IPS-20b (cell line): Measurements from ENCODE around the gene BEX2.
"Not testable (repeated sequence)": the region's sequence is repeated elsewhere in the genome, so short reads cannot be mapped to it uniquely, and the experiment has no call there.

Experiments
- H3K27ac ChIP-seq: one replicate; pipeline ENCODE4 v1.5.1; 2013; ENCODE audit warnings: low read length
- H3K27me3 ChIP-seq: 2 replicates; pipeline ENCODE4 v1.6.1; 2013; ENCODE audit warnings: mild to moderate bottlenecking, low read length, inconsistent platforms; ENCODE audit not compliant: insufficient read depth
- H3K36me3 ChIP-seq: 2 replicates; pipeline ENCODE4 v1.6.1; 2013; ENCODE audit warnings: low read depth, mild to moderate bottlenecking, inconsistent platforms, low read length, moderate library complexity; ENCODE audit not compliant: insufficient read depth
- H3K4me1 ChIP-seq: 2 replicates; pipeline ENCODE4 v1.6.1; 2013; ENCODE audit warnings: mild to moderate bottlenecking, control low read depth, inconsistent platforms, low read length, moderate library complexity; ENCODE audit not compliant: insufficient read depth
- H3K4me3 ChIP-seq: 2 replicates; pipeline ENCODE4 v1.5.1; 2013; ENCODE audit warnings: mild to moderate bottlenecking, low read length, inconsistent platforms
- H3K9ac ChIP-seq: 2 replicates; pipeline ENCODE4 v1.6.1; 2013; ENCODE audit warnings: low read depth, mild to moderate bottlenecking, inconsistent platforms, low read length, moderate library complexity
- H3K9me3 ChIP-seq: 2 replicates; pipeline ENCODE4 v1.6.1; 2013; ENCODE audit warnings: mild to moderate bottlenecking, low read depth, low read length, inconsistent platforms; ENCODE audit not compliant: insufficient read depth

Gene BEX2

GRCh38 chrX:103310555-103311398 is at the start of gene BEX2:
TSS of gene BEX2 (minus strand) at chrX:103310990. CDS start at chrX:103309976, 1,014 bp downstream.
- H3K4me3 ChIP-seq, result peak within 1 kb of the TSS; percentile 80
- no peaks in the 10 kb centered on the region for H3K36me3 ChIP-seq
- H3K9me3 ChIP-seq, result no peaks in the 10 kb centered on the region
- no peaks in the 10 kb centered on the region for H3K4me1 ChIP-seq
- H3K9ac ChIP-seq, result peak within 1 kb of the TSS; percentile 76; the same call in 1 of the 2 replicates
- H3K27me3 ChIP-seq, result no peaks in the 10 kb centered on the region
- no peak within 1 kb of the TSS for H3K27ac ChIP-seq

- H3K27me3 ChIP-seq, result no peaks in the 10 kb centered on the region
- no peaks in the 10 kb centered on the region for H3K9me3 ChIP-seq
- H3K27ac ChIP-seq, result no peak overlapping the region
- H3K9ac ChIP-seq, result no peak overlapping the region
- H3K4me3 ChIP-seq, result no peak overlapping the region
- peaks cover 12% of the 10 kb centered on the region; the same call in 1 of the 2 replicates for H3K36me3 ChIP-seq
- peaks cover 7% of the 10 kb centered on the region; the same call in 1 of the 2 replicates for H3K4me1 ChIP-seq
Measured at GRCh38 chrX:103360092-103360491, 49.3 kb upstream of the BEX2 start.

GRCh38 chrX:103359605-103360004 is 48.8 kb upstream of the BEX2 start:
- not testable (repeated sequence) for H3K9ac ChIP-seq, H3K9me3 ChIP-seq, H3K27me3 ChIP-seq, H3K4me1 ChIP-seq, H3K4me3 ChIP-seq, H3K27ac ChIP-seq
- H3K36me3 ChIP-seq, result peaks cover 12% of the 10 kb centered on the region; the same call in 1 of the 2 replicates

GRCh38 chrX:103357871-103358270 is 47.1 kb upstream of the BEX2 start:
- H3K9me3 ChIP-seq, result no peaks in the 10 kb centered on the region
- peaks cover 7% of the 10 kb centered on the region; the same call in 1 of the 2 replicates for H3K4me1 ChIP-seq
- H3K9ac ChIP-seq, result no peak overlapping the region
- peaks cover 12% of the 10 kb centered on the region; the same call in 1 of the 2 replicates for H3K36me3 ChIP-seq
- H3K27ac ChIP-seq, result no peak overlapping the region
- peak overlapping the region; percentile 97 for H3K4me3 ChIP-seq
- H3K27me3 ChIP-seq, result no peaks in the 10 kb centered on the region

- H3K4me1 ChIP-seq, result peaks cover 3% of the 10 kb centered on the region; the same call in 1 of the 2 replicates
- H3K9ac ChIP-seq, result peak overlapping the region; percentile 95; the same call in 1 of the 2 replicates
- H3K27me3 ChIP-seq, result no peaks in the 10 kb centered on the region
- peak overlapping the region; percentile 91 for H3K27ac ChIP-seq
- H3K36me3 ChIP-seq, result peaks cover 12% of the 10 kb centered on the region; the same call in 1 of the 2 replicates
- H3K9me3 ChIP-seq, result no peaks in the 10 kb centered on the region
- peak overlapping the region; percentile 97 for H3K4me3 ChIP-seq
Measured at GRCh38 chrX:103356858-103357257, 46.1 kb upstream of the BEX2 start.

- Histone ChIP-seq H3K4me1 (no peaks in the 10 kb centered on the region), H3K36me3 (peaks cover 12% of the 10 kb centered on the region; the same call in 1 of the 2 replicates), H3K9ac (peak within 1 kb of the TSS; percentile 95), H3K27ac (peak within 1 kb of the TSS; percentile 91), H3K4me3 (peak within 1 kb of the TSS; percentile 97), H3K27me3 (no peaks in the 10 kb centered on the region), H3K9me3 (no peaks in the 10 kb centered on the region)
Measured at GRCh38 chrX:103356130-103356798, 45.5 kb upstream of the BEX2 start, which contains the start of gene TCEAL9. TSS of gene TCEAL9 (plus strand) at chrX:103356506. CDS start at chrX:103357685, 1,179 bp downstream.

GRCh38 chrX:103347682-103348397 is 37.0 kb upstream of the BEX2 start:
- no peak overlapping the region for H3K27ac ChIP-seq
- H3K9me3 ChIP-seq, result no peaks in the 10 kb centered on the region
- H3K27me3 ChIP-seq, result peaks cover 11% of the 10 kb centered on the region; the same call in 1 of the 2 replicates
- no peaks in the 10 kb centered on the region for H3K36me3 ChIP-seq
- no peak overlapping the region for H3K9ac ChIP-seq
- peak overlapping the region; percentile 46; the same call in 1 of the 2 replicates for H3K4me3 ChIP-seq
- no peaks in the 10 kb centered on the region for H3K4me1 ChIP-seq

GRCh38 chrX:103344606-103345005 is 33.8 kb upstream of the BEX2 start:
- H3K36me3 ChIP-seq, result no peaks in the 10 kb centered on the region
- no peak overlapping the region for H3K4me3 ChIP-seq
- H3K27ac ChIP-seq, result no peak overlapping the region
- no peaks in the 10 kb centered on the region for H3K4me1 ChIP-seq
- peaks cover 11% of the 10 kb centered on the region; the same call in 1 of the 2 replicates for H3K27me3 ChIP-seq
- H3K9ac ChIP-seq, result no peak overlapping the region
- no peaks in the 10 kb centered on the region for H3K9me3 ChIP-seq

- Histone ChIP-seq H3K27me3 (peaks cover 3% of the 10 kb centered on the region; the same call in 1 of the 2 replicates), H3K4me1 (no peaks in the 10 kb centered on the region), H3K27ac (no peak overlapping the region), H3K9me3 (no peaks in the 10 kb centered on the region), H3K36me3 (no peaks in the 10 kb centered on the region), H3K4me3 (no peak overlapping the region), H3K9ac (no peak overlapping the region)
Measured at GRCh38 chrX:103343105-103343504, 32.3 kb upstream of the BEX2 start.

GRCh38 chrX:103338663-103339062 is 27.9 kb upstream of the BEX2 start:
- Histone ChIP-seq H3K4me1 (no peaks in the 10 kb centered on the region), H3K4me3 (no peak overlapping the region), H3K36me3 (no peaks in the 10 kb centered on the region), H3K27me3 (no peaks in the 10 kb centered on the region), H3K9ac (no peak overlapping the region), H3K9me3 (no peaks in the 10 kb centered on the region), H3K27ac (no peak overlapping the region)

- Histone ChIP-seq H3K4me1 (peaks cover 8% of the 10 kb centered on the region), H3K27me3 (no peaks in the 10 kb centered on the region), H3K4me3 (peak overlapping the region; percentile 73), H3K9me3 (no peaks in the 10 kb centered on the region), H3K27ac (no peak overlapping the region), H3K36me3 (no peaks in the 10 kb centered on the region), H3K9ac (peak overlapping the region; percentile 79; the same call in 1 of the 2 replicates)
Measured at GRCh38 chrX:103330681-103331288, 20.0 kb upstream of the BEX2 start.
